ENCODE measurements around the gene TRIM10. TPM values are rescaled to one million over a fixed set of nuclear protein-coding genes. Genes with fewer than 3 reads are reported as not detected.

TRIM10 gene
- total and polyA plus RNA-seq, 8 donors: 0.24 to 0.99 (median 0.55) TPM; not detected in 2

- no peak overlapping the region for H3K27ac ChIP-seq
- intact Hi-C loops (cut with DNase I): no loop called here
- ATAC-seq (no peak), DNase-seq (no peak)
- H3K4me3 ChIP-seq: no peak overlapping the region
- no peaks in the 10 kb centered on the region for H3K36me3 ChIP-seq
- H3K9me3 ChIP-seq: no peaks in the 10 kb centered on the region
- H3K4me1 ChIP-seq: peaks cover 0 to 12% of the 10 kb centered on the region in 2 donors
- no peak for TF ChIP-seq CTCF (IDR thresholded peaks at IDR 0.05)
- H3K27me3 ChIP-seq: peaks cover 0 to under 1% of the 10 kb centered on the region in 2 donors
These were observed 8.9 kb downstream of the TRIM10 start for GRCh38 chr6:30152016-30152673.

- no peak overlapping the region for H3K27ac ChIP-seq
- no peak for TF ChIP-seq CTCF (IDR thresholded peaks at IDR 0.05)
- no peaks in the 10 kb centered on the region for H3K9me3 ChIP-seq
- no peaks in the 10 kb centered on the region for H3K36me3 ChIP-seq
- ATAC-seq (no peak), DNase-seq (no peak)
- H3K4me3 ChIP-seq: no peak overlapping the region
- peaks cover 0 to 7% of the 10 kb centered on the region in 2 donors for H3K27me3 ChIP-seq
- peaks cover 0 to 7% of the 10 kb centered on the region in 2 donors for H3K4me1 ChIP-seq
- intact Hi-C loops (cut with DNase I): no loop called here
These were observed 9.4 kb downstream of the TRIM10 start for GRCh38 chr6:30151580-30151979.

GRCh38 chr6:30150671-30151395 is 10.2 kb downstream of the TRIM10 start:
- Histone ChIP-seq H3K27ac (no peak overlapping the region), H3K4me3 (no peak overlapping the region), H3K4me1 (peaks cover 0 to 7% of the 10 kb centered on the region in 2 donors), H3K27me3 (peaks cover 0 to 14% of the 10 kb centered on the region in 2 donors), H3K36me3 (no peaks in the 10 kb centered on the region), H3K9me3 (no peaks in the 10 kb centered on the region)
- no peak for TF ChIP-seq CTCF (IDR thresholded peaks at IDR 0.05)
- ATAC-seq: no peak
- intact Hi-C loops (cut with DNase I): no loop called here
- DNase-seq: no peak

- H3K9me3 ChIP-seq: no peaks in the 10 kb centered on the region
- no peaks in the 10 kb centered on the region for H3K36me3 ChIP-seq
- TF ChIP-seq CTCF (IDR thresholded peaks at IDR 0.05): no peak
- DNase-seq: no peak
- no peak for ATAC-seq
- no peak overlapping the region for H3K4me3 ChIP-seq
- H3K4me1 ChIP-seq: peaks cover 0 to 7% of the 10 kb centered on the region in 2 donors
- H3K27me3 ChIP-seq: peaks cover 0 to 16% of the 10 kb centered on the region in 2 donors
- H3K27ac ChIP-seq: no peak overlapping the region
- intact Hi-C loops (cut with DNase I): no loop called here
These were observed 11.0 kb downstream of the TRIM10 start for GRCh38 chr6:30149858-30150550.

- Histone ChIP-seq H3K27me3 (peaks cover 4 to 22% of the 10 kb centered on the region in 2 donors), H3K36me3 (no peaks in the 10 kb centered on the region), H3K4me3 (no peak overlapping the region), H3K9me3 (no peaks in the 10 kb centered on the region), H3K4me1 (peaks cover 0 to 7% of the 10 kb centered on the region in 2 donors), H3K27ac (no peak overlapping the region)
- intact Hi-C loops (cut with DNase I): no loop called here
- ATAC-seq (no peak), DNase-seq (no peak)
- TF ChIP-seq CTCF (IDR thresholded peaks at IDR 0.05): no peak
These were observed 11.8 kb downstream of the TRIM10 start for GRCh38 chr6:30149234-30149633.
